IPS-NIHi7 (cell line): ENCODE results near the gene CTRB1.

ENCODE experiments used
- DNase-seq: peaks from one replicate; pipeline ENCODE4 v3.0.0; 2012; ENCODE audit warnings: mixed read lengths; ENCODE audit errors: extremely low spot score

Gene CTRB1

GRCh38 chr16:75218256-75219076, at the start of gene CTRB1:
Gene CTRB1, plus strand, starts transcription at chr16:75218988. Its CDS starts 20 bp downstream, at chr16:75219008.
- no peak for DNase-seq

- DNase-seq = no peak
Observed at GRCh38 chr16:75169899-75170405, 48.8 kb upstream of the CTRB1 start.

GRCh38 chr16:75172578-75172977, 46.2 kb upstream of the CTRB1 start:
- DNase-seq = no peak

GRCh38 chr16:75175074-75175473, 43.7 kb upstream of the CTRB1 start:
- DNase-seq = no peak

- no peak for DNase-seq
Observed at GRCh38 chr16:75176926-75177325, 41.9 kb upstream of the CTRB1 start.

GRCh38 chr16:75179208-75179607, 39.6 kb upstream of the CTRB1 start:
- DNase-seq = no peak

GRCh38 chr16:75181630-75182029, 37.2 kb upstream of the CTRB1 start:
- no peak for DNase-seq

- peak; percentile 21 for DNase-seq
Observed at GRCh38 chr16:75188832-75189477, 29.8 kb upstream of the CTRB1 start.

GRCh38 chr16:75189638-75190245, 29.0 kb upstream of the CTRB1 start:
- DNase-seq = no peak

GRCh38 chr16:75192606-75193264, 26.1 kb upstream of the CTRB1 start:
- DNase-seq = no peak

- DNase-seq = no peak
Observed at GRCh38 chr16:75193265-75193650, 25.5 kb upstream of the CTRB1 start.

GRCh38 chr16:75193730-75194444, 24.9 kb upstream of the CTRB1 start:
- DNase-seq = no peak

- no peak for DNase-seq
Observed at GRCh38 chr16:75195811-75196790, 22.7 kb upstream of the CTRB1 start.

GRCh38 chr16:75196836-75197235, 22.0 kb upstream of the CTRB1 start:
- DNase-seq = no peak

GRCh38 chr16:75197522-75198134, 21.2 kb upstream of the CTRB1 start:
- no peak for DNase-seq

- DNase-seq = no peak
Observed at GRCh38 chr16:75198135-75198600, 20.6 kb upstream of the CTRB1 start.

GRCh38 chr16:75202069-75202590, 16.7 kb upstream of the CTRB1 start:
- DNase-seq = no peak

- no peak for DNase-seq
Observed at GRCh38 chr16:75203096-75203495, 15.7 kb upstream of the CTRB1 start.

- no peak for DNase-seq
Observed at GRCh38 chr16:75203667-75204409, 14.9 kb upstream of the CTRB1 start.
